GM19099 (cell line): ENCODE results near the gene CNGA3.

Source experiments
- POLR2A ChIP-seq: IDR thresholded peaks from 3 replicates; pipeline ENCODE4 v1.6.1; 2011; ENCODE audit warnings: low read depth; ENCODE audit not compliant: insufficient read length; ENCODE audit errors: extremely low read depth

The CNGA3 gene

DNA sequence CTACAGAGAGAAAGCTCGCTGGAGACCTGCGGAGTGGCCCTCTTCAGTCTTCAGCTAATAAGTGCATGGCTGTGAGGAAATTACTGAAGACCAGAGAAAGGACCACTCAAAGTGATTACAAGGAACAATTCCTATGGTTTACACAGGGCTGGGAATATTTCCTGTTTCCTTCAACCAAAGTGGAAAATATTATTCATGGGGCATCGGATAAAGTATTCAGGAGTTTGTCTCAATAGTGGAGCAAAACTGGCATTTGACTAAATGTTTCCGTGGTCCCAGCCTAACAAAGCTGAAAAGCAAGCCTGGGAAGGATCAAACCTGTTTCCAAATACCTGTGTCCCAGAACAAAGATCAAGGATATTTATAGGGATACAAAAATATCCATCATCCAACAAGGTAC is 32.0 kb upstream of the CNGA3 start:
- no peak for TF ChIP-seq POLR2A

- no peak for TF ChIP-seq POLR2A
Observed at GRCh38 chr2:98315957-98316356, 30.3 kb upstream of the CNGA3 start.

DNA sequence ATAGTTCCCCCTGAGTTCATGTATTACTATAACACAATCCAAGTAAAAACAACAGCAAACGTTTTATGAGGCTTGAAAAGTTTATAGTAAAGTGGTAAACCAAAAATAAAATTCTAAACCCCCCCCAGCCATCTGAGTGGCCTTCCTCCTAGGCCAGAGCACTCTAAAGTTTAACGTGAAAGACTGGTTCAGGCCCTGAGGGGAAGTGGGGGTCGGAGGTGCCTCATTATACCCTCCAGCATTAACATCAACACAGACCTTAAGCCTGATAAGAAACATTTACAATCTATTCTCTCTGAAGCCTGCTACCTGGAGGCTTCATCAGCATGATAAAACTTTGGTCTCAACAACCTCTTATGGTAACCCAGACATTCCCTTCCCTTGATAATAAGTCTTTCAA is 29.0 kb upstream of the CNGA3 start:
- TF ChIP-seq POLR2A = no peak

- no peak for TF ChIP-seq POLR2A
Observed at GRCh38 chr2:98324181-98324580, 22.1 kb upstream of the CNGA3 start.

DNA sequence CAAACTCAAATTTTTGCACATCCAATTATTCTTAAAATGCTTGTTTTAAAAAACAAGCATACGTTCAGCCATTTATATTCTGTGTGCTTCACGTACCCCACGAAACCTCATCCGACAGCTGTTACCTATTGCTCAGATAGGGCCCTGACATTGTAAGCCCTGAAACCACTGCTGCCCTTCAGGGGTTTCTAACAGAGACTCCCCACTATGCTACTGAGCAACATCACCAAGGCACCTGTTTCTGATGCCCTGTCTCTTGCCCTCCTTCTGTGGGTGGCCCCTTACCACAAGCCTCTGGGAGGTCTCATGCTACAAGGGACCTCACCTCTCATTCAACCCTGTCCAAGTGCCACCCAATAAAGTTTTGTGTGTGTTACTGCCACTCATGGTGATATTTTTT is 18.5 kb upstream of the CNGA3 start:
- TF ChIP-seq POLR2A = no peak

GRCh38 chr2:98329549-98329948 is 16.7 kb upstream of the CNGA3 start:
- TF ChIP-seq POLR2A = no peak

- TF ChIP-seq POLR2A = no peak
Observed at GRCh38 chr2:98332989-98333388, 13.3 kb upstream of the CNGA3 start.

DNA sequence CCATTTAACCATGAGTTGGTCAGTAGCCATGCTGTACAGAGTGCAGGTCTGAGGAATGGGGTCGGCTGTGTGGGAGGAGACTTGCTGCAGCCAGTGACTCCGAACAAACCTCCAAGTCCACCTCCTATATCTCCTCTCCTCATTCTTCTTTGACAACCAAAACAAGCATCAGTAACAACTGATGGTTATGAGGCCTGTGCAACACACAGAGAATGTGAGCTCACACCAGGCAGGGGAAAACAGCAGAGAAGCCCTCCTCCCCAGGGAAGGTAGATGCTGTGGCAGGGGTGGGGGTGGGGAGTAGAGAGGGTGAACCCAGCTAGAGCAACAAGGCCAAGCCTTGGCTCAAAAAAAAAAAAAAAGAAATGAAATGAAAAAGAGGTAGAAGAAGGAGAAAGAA is 12.3 kb upstream of the CNGA3 start:
- no peak for TF ChIP-seq POLR2A

DNA sequence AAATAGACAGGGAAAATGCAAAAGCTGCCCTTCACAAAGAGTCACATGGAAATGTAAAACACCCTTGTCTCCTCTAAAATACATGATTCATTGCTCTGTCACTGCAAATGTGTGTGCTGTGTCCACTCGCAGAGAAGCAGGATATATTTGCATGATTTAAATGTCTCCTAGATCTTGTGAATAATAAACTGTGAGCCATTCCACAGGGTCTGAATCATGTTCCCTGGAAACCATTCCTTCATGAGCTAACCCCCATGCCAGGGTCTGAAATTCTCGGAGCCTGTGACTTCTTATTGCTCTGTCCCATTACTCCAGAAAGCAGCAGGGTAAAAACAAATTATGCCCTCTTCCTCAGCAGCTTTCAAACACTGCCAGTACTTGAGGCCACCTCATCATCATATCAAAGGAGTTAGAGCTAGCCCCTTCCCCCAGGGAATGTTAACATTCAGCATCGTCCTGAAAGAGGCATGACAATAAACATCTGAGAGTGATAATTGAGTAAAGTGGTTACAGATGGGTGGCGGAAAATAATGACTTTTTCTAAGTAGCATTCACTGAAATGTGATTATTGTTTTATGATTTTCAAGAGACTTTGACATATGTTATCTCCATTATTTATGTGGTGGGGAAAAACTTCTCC is 11.7 kb upstream of the CNGA3 start:
- no peak for TF ChIP-seq POLR2A

- TF ChIP-seq POLR2A = no peak
Observed at GRCh38 chr2:98335271-98335670, 11.0 kb upstream of the CNGA3 start.

- TF ChIP-seq POLR2A = no peak
Observed at GRCh38 chr2:98341241-98341640, 5.0 kb upstream of the CNGA3 start.

DNA sequence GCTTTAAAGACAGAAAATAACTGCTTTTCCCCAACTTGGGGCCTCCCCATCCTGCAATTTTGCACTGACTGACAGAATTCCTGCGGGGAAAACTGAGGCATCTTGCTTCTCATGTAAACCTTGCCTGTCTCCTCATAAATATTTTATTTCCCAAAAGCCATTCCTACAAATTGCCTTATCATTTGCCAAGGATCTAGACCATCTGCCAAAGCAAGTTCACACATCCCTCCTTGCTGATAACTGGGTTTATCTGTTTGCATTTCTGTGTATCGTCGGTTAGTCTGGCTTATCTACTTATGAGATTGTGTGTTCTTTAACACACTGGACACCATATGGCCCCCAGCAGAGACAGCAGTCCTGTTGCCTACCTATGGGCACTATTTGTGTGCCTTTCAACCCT is 3.0 kb upstream of the CNGA3 start:
- no peak for TF ChIP-seq POLR2A

GRCh38 chr2:98347298-98348065 is 1.2 kb downstream of the CNGA3 start:
- TF ChIP-seq POLR2A = no peak

DNA sequence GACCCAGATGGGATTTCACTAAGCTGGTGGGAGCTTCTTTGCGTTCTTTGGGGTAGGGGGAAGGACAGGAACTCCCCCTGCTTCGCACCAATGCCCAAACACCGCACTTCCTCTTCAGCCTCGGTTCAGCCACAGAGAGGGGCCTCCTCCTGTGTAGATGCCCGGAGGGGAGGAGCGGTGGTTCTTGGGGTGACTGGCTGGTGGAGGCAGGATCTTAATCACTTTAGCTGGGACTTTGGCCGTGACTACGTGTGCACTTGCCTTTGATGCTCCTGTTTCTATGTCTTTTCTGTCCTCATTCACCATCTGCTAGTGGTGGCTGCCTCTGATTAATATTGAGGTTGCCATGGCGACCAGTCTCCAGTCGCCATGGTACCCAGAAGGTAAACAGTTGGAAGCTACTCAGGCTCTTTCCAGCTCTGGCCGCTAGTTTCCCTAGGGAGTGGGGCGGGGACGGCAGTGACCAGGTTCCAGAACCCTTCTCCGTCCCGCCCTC is 1.9 kb downstream of the CNGA3 start:
- no peak for TF ChIP-seq POLR2A

DNA sequence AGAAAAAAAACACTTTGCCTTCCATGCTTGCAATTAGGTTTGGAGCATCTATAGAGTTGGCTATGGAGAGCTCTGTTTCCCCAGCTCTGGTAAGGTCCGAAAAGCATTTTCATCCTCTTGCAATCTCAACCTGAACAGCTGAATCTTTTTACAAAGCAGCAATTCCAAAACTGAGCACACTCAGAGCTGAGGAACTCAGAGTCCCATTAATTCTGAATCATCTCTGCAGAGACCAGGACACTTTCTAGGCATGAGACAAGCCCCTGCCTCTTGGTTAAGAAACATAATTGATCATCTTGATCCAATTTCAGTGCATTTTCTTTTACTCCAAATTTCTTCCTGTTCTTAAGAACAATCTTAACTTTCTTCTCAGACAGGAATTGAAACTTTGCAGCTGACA is 4.2 kb downstream of the CNGA3 start:
- no peak for TF ChIP-seq POLR2A

- TF ChIP-seq POLR2A = no peak
Observed at GRCh38 chr2:98355881-98356280, 9.6 kb downstream of the CNGA3 start.

DNA sequence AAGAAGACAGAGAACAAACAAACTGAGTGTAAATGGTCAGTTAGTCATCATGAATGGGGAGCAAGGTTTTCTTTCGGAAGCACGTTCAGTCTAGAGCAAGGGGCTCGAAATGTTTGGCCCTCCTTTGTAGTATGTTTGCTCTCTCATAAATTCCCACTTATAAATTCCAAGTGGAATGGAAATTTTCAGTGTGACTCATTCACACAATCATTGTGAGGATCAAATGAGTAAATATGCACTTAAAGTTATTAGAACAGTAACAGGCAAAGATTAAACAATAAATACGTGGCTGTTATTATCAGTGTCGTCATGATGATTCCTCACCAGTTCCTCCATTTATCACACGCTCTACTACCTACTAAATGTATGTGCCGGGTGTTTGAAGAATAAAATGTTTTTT is 10.5 kb downstream of the CNGA3 start:
- TF ChIP-seq POLR2A = no peak

- TF ChIP-seq POLR2A = no peak
Observed at GRCh38 chr2:98357849-98358248, 11.6 kb downstream of the CNGA3 start.
